Testis (tissue), 3 donors: ENCODE data around the gene MBD3L3. TPM values are rescaled to one million over a fixed set of nuclear protein-coding genes. Genes with fewer than 3 reads are reported as not detected.

Source experiments
- DNase-seq: peaks from one replicate; pipeline ENCODE4 v3.0.0-alpha.2; 2019
- H3K27ac ChIP-seq, 2 donors: fragments of 200-600 bp; sonication (generic); one replicate each; pipeline ENCODE4 v1.5.1; 2019
- H3K27me3 ChIP-seq: fragments of 200-600 bp; sonication (generic); one replicate; pipeline ENCODE4 v1.5.1; 2019
- H3K36me3 ChIP-seq: fragments of 200-600 bp; sonication (generic); one replicate; pipeline ENCODE4 v1.5.1; 2017; ENCODE audit warnings: low read depth; ENCODE audit errors: missing control alignments
- H3K4me1 ChIP-seq: fragments of 200-600 bp; sonication (generic); one replicate; pipeline ENCODE4 v1.5.1; 2019
- H3K4me3 ChIP-seq, 2 donors: fragments of 200-600 bp; sonication (generic); one replicate each; pipeline ENCODE4 v1.5.1; 2017 to 2019
- H3K9me3 ChIP-seq: fragments of 200-600 bp; sonication (generic); one replicate; pipeline ENCODE4 v1.5.1; 2017
- POLR2A ChIP-seq: fragments of 450-650 bp; IDR thresholded peaks from one replicate; pipeline ENCODE4 v1.6.1; 2017; ENCODE audit warnings: antibody characterized with exemption, mild to moderate bottlenecking, moderate library complexity
- WGBS, 2 donors: methylation state at CpG; one replicate each; pipeline ENCODE4 v1.1.5; 2018; 5-methylcytosine and 5-hydroxymethylcytosine counted together
- intact Hi-C: fragments of 100-400 bp; cut with DNase I; formaldehyde crosslinking; loops from one replicate; pipeline ENCODE4 v1.15.1; 2023; ENCODE audit warnings: low total_unique reads
- polyA plus RNA-seq: library from polyadenylated mRNA; stranded (reverse); fragments of 350-450 nt; fragmentation: Illumina TruSeq; extraction: RNeasy Lipid Tissue Mini Kit (QIAGEN cat#74804); gene quantifications from one replicate; pipeline ENCODE4 v1.2.3, GENCODE V29; 2014; ENCODE audit warnings: low read depth, low replicate concordance; ENCODE audit not compliant: insufficient read depth
- total RNA-seq, 2 donors: library from RNA; depleted of rRNA; stranded (reverse); fragments of >200 nt; gene quantifications; one replicate each; pipeline ENCODE4 v1.2.3, GENCODE V29; 2016
- TF ChIP-seq, protein P1 (sequence below), 3 experiments: fragments of 450-650 bp in 2 of 3; fragments of 200-600 bp in 1 of 3; sonication (generic) in 1 of 3; IDR thresholded peaks; one replicate each; pipeline ENCODE4 v1.5.1; 2016 to 2019; ENCODE audit warnings: antibody characterized with exemption in 3 of 3, mild to moderate bottlenecking in 2 of 3, moderate library complexity in 1 of 3

Gene MBD3L3
- total and polyA plus RNA-seq, 3 donors from 2014 or later, result 2.2 to 2.6 TPM; not detected in 1

DNA sequence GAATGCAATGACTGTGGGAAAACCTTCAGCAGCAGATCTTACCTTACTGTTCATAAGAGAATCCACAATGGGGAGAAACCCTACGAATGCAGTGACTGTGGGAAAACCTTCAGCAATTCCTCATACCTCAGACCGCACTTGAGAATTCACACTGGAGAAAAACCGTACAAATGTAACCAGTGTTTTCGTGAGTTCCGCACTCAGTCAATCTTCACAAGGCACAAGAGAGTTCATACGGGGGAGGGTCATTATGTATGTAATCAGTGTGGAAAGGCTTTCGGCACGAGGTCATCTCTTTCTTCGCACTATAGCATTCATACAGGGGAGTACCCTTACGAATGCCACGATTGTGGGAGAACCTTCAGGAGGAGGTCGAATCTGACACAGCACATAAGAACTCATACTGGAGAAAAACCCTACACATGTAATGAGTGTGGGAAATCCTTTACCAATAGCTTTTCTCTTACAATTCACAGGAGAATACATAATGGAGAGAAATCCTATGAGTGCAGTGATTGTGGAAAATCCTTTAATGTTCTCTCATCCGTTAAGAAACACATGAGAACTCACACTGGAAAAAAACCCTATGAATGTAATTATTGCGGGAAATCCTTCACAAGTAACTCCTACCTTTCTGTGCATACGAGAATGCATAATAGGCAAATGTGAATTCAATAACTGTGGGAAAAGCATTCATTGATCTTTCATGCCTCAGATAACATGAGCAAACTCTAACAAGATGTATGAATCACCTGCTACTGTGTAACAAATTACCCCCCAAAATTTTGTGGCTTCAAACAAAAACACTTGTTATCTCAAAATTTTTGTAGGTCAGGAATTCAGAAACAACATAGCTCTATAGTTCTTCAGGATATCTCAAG lies 24.8 kb upstream of the MBD3L3 start:
- no peak for DNase-seq
- Histone ChIP-seq H3K4me3 (no peak overlapping the region), H3K27ac (no peak overlapping the region), H3K27me3 (no peaks in the 10 kb centered on the region), H3K4me1 (no peaks in the 10 kb centered on the region), H3K9me3 (peaks cover 2% of the 10 kb centered on the region), H3K36me3 (no peaks in the 10 kb centered on the region)
- WGBS, 2 donors, result 91 to 98% methylated on average over 15 of the region's 15 CpGs
- intact Hi-C loops, result no loop called here
- TF ChIP-seq POLR2A, result no peak
- TF ChIP-seq, protein P1, sequence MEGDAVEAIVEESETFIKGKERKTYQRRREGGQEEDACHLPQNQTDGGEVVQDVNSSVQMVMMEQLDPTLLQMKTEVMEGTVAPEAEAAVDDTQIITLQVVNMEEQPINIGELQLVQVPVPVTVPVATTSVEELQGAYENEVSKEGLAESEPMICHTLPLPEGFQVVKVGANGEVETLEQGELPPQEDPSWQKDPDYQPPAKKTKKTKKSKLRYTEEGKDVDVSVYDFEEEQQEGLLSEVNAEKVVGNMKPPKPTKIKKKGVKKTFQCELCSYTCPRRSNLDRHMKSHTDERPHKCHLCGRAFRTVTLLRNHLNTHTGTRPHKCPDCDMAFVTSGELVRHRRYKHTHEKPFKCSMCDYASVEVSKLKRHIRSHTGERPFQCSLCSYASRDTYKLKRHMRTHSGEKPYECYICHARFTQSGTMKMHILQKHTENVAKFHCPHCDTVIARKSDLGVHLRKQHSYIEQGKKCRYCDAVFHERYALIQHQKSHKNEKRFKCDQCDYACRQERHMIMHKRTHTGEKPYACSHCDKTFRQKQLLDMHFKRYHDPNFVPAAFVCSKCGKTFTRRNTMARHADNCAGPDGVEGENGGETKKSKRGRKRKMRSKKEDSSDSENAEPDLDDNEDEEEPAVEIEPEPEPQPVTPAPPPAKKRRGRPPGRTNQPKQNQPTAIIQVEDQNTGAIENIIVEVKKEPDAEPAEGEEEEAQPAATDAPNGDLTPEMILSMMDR (IDR thresholded peaks at IDR 0.05), result no peak

GRCh38 chr19:7078008-7078407 lies 19.5 kb upstream of the MBD3L3 start:
- no peaks in the 10 kb centered on the region for H3K9me3 ChIP-seq
- WGBS, 2 donors, result 94 to 97% methylated on average over 2 of the region's 2 CpGs
- H3K27ac ChIP-seq, result no peak overlapping the region
- DNase-seq, result no peak
- intact Hi-C loops, result no loop called here
- H3K27me3 ChIP-seq, result no peaks in the 10 kb centered on the region
- TF ChIP-seq, protein P1 (IDR thresholded peaks at IDR 0.05), result no peak
- TF ChIP-seq POLR2A, result no peak
- H3K36me3 ChIP-seq, result no peaks in the 10 kb centered on the region
- no peaks in the 10 kb centered on the region for H3K4me1 ChIP-seq
- no peak overlapping the region for H3K4me3 ChIP-seq

DNA sequence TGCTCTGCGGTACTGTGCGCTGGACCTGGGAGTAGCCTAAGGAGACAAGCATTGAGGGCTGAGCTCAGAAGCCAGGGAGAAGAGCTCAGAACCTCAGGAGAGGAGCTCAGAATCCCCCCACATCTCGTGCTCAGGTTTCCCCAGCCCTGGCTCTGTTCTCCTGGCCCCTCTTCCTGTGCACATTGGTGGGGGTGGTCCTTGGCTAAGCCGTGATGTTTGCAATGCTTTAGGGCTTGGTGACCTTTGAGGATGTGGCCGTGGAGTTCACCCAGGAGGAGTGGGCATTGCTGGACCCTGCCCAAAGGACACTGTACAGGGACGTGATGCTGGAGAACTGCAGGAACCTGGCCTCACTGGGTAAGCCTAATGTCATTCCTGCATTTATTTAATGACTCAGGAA lies 17.7 kb upstream of the MBD3L3 start:
- Histone ChIP-seq H3K4me1 (no peaks in the 10 kb centered on the region), H3K36me3 (no peaks in the 10 kb centered on the region), H3K9me3 (no peaks in the 10 kb centered on the region), H3K27me3 (no peaks in the 10 kb centered on the region), H3K27ac (no peak overlapping the region), H3K4me3 (no peak overlapping the region)
- DNase-seq, result no peak
- TF ChIP-seq, protein P1 (IDR thresholded peaks at IDR 0.05), result no peak
- no peak for TF ChIP-seq POLR2A
- 91 to 98% methylated on average over 6 of the region's 6 CpGs for WGBS, 2 donors
- intact Hi-C loops, result no loop called here

- 93 to 98% methylated on average over 27 to 29 of the region's 29 CpGs for WGBS, 2 donors
- intact Hi-C loops, result no loop called here
These were observed 16.3 kb upstream of the MBD3L3 start for GRCh38 chr19:7074705-7075282.

More at GRCh38 chr19:7074705-7075282, 16.3 kb upstream of the MBD3L3 start:
- H3K4me3 ChIP-seq, result no peak overlapping the region
- no peaks in the 10 kb centered on the region for H3K27me3 ChIP-seq
- H3K36me3 ChIP-seq, result no peaks in the 10 kb centered on the region
- H3K9me3 ChIP-seq, result no peaks in the 10 kb centered on the region
- DNase-seq, result no peak
- H3K27ac ChIP-seq, result no peak overlapping the region
- peaks cover 4% of the 10 kb centered on the region for H3K4me1 ChIP-seq
- TF ChIP-seq POLR2A, result no peak
- TF ChIP-seq, protein P1 (IDR thresholded peaks at IDR 0.05), result no peak
